Heart right ventricle (tissue), 16 donors: ENCODE measurements around the gene ATG16L2. TPM values are rescaled to one million over a fixed set of nuclear protein-coding genes. Genes with fewer than 3 reads are reported as not detected.

Experiments used
- ATAC-seq, 8 donors: fragments of 200-7000 bp; cut with Tn5 transposase; one replicate each; pipeline ENCODE4 v1.9.1; 2020; ENCODE audit warnings: mild to moderate bottlenecking in 8 of 8, moderate library complexity in 8 of 8, moderate number of reproducible peaks in 1 of 8
- DNase-seq, 2 donors: peaks; one replicate each; pipeline ENCODE4 v3.0.0-alpha.2; 2020
- H3K27ac ChIP-seq, 10 donors: fragments of 200-600 bp; sonication (generic) in 2 of 10; one replicate each; pipeline versions ENCODE4 v1.5.0 to v1.8.0; 2020 to 2022; ENCODE audit warnings: mild to moderate bottlenecking in 3 of 10
- H3K27me3 ChIP-seq, 7 donors: fragments of 200-600 bp; one replicate each; pipeline ENCODE4 v1.8.0; 2021 to 2022; ENCODE audit warnings: mild to moderate bottlenecking in 2 of 7
- H3K36me3 ChIP-seq, 9 donors: fragments of 200-600 bp; sonication (generic) in 1 of 9; one replicate each; pipeline versions ENCODE4 v1.5.0 to v1.8.0; 2020 to 2022; ENCODE audit warnings: mild to moderate bottlenecking in 2 of 9
- H3K4me1 ChIP-seq, 9 donors: fragments of 200-600 bp; sonication (generic) in 1 of 9; one replicate each; pipeline versions ENCODE4 v1.5.0 to v1.8.0; 2020 to 2022; ENCODE audit warnings: mild to moderate bottlenecking in 4 of 9
- H3K4me3 ChIP-seq, 10 donors: fragments of 200-600 bp; sonication (generic) in 2 of 10; one replicate each; pipeline versions ENCODE4 v1.5.0 to v1.8.0; 2020 to 2022; ENCODE audit warnings: mild to moderate bottlenecking in 7 of 10, moderate library complexity in 2 of 10
- H3K9me3 ChIP-seq, 11 donors: fragments of 200-600 bp in 10 of 11; sonication (generic) in 2 of 11; one replicate each; pipeline versions ENCODE4 v1.5.0 to v1.8.0; 2013 to 2022; ENCODE audit warnings: mild to moderate bottlenecking in 2 of 11, control low read depth in 1 of 11, moderate library complexity in 1 of 11
- CTCF ChIP-seq, 9 donors: fragments of 200-600 bp; sonication (generic) in 2 of 9; IDR thresholded peaks; one replicate each; pipeline versions ENCODE4 v1.5.0 to v1.8.0; 2021 to 2022; ENCODE audit warnings: antibody characterized with exemption in 9 of 9, mild to moderate bottlenecking in 5 of 9, moderate library complexity in 1 of 9
- WGBS, 2 donors: extraction: QIAGEN DNeasy Blood & Tissue Kit; methylation state at CpG; one replicate each; pipeline ENCODE4 v1.1.7; 2013; ENCODE audit warnings: inconsistent platforms in 1 of 2; 5-methylcytosine and 5-hydroxymethylcytosine counted together
- intact Hi-C, 10 donors: fragments of 100-400 bp; cut with DNase I; formaldehyde crosslinking; loops; one replicate each; pipeline versions ENCODE4 v1.11.1 to v1.14.2; 2022
- polyA plus RNA-seq, 2 donors: library from polyadenylated mRNA; stranded (reverse); fragments of 200-250 nt; gene quantifications; one replicate each; pipeline ENCODE4 v1.2.3, GENCODE V29; 2013
- total RNA-seq, 10 donors: library from RNA; stranded (reverse); fragmentation: NEBNext Ultra II Directional in 3 of 10; extraction: Animal tissue kit (Norgen Biotek cat#: 25700) in 3 of 10; gene quantifications; one replicate each; pipeline versions ENCODE4 v1.2.1 to v1.2.4, GENCODE V29; 2021 to 2023
- donor health status: Arrhythmogenic right ventricular cardiomyopathy.
- donor health status: ischemic (EF 13 %, LVEDD 7.1; RV severe dilation, severe dysfunction).
- donor health status: healthy with polysubstance abuse.
- donor health status: DM: no; HTN: yes; CAD: no.
- donor health status: DM: no; HTN: no; CAD: no.
- donor health status: ischemic (EF 25% LVEDD 6.9; RV normal size, moderate dysfunction).
- donor health status: ischemic (EF 25% LVEDD 5.7; RV mildly dilated, moderate dysfunction).
- donor health status: healthy.
- donor health status: DM: yes; HTN: yes; CAD: no.
- donor health status: Ischemic cardiomyopathy.
- donor health status: ischemic (EF 35%, LVEDD 5.7; RV mildly dilated, moderate dysfunction).
- donor health status: nonischemic (EF 11% LVEDD 7.7; RV severe dilation, severe dysfunction).
- donor health status: DM: yes; HTN: yes; CAD: no.
- donor health status: PGD.
- donor health status: ischemic (EF 29% LVEDD 5.4; RV normal size, mild dysfunction).
- donor health status: nonischemic (EF 23%, LVEDD 6.1; RV moderate dilation, normal function).

The ATG16L2 gene
- total and polyA plus RNA-seq, 12 donors, result 8.0 to 66.9 (median 12.3) TPM

- ATAC-seq (no peak), DNase-seq (no peak)
- Histone ChIP-seq H3K4me3 (no peak overlapping the region), H3K4me1 (peaks cover 3 to 44% (median 18%) of the 10 kb centered on the region in 9 donors), H3K9me3 (no peaks in the 10 kb centered on the region), H3K27me3 (no peaks in the 10 kb centered on the region), H3K36me3 (no peaks in the 10 kb centered on the region), H3K27ac (peak overlapping the region in 1 of 10 donors; percentile 73)
- no peak for TF ChIP-seq CTCF (IDR thresholded peaks at IDR 0.05)
- intact Hi-C loops, result loop anchor here in 1 of 10 donors (10.0 kb wide), 1 partner anchor 62 kb away; no protein-coding TSS in a partner anchor
- WGBS, 2 donors, result 88 to 94% methylated on average over 8 of the region's 8 CpGs
Measured at GRCh38 chr11:72786305-72787215, 27.7 kb upstream of the ATG16L2 start.

- H3K36me3 ChIP-seq, result no peaks in the 10 kb centered on the region
- peaks cover 3 to 40% (median 18%) of the 10 kb centered on the region in 9 donors for H3K4me1 ChIP-seq
- H3K9me3 ChIP-seq, result no peaks in the 10 kb centered on the region
- WGBS, 2 donors, result 68 to 69% methylated on average over 16 of the region's 16 CpGs
- no peaks in the 10 kb centered on the region for H3K27me3 ChIP-seq
- no peak overlapping the region for H3K4me3 ChIP-seq
- TF ChIP-seq CTCF (IDR thresholded peaks at IDR 0.05), result no peak
- ATAC-seq (peak in 3 of 8 donors; percentile 3 to 28 (median 19)), DNase-seq (no peak)
- H3K27ac ChIP-seq, result peak overlapping the region in 2 of 10 donors; percentile 10 to 73
- intact Hi-C loops, result loop anchor here in 2 of 10 donors (2.0 to 10.0 kb wide), 2 partner anchors 61 to 63 kb away; no protein-coding TSS in a partner anchor
Measured at GRCh38 chr11:72787216-72788104, 26.8 kb upstream of the ATG16L2 start.

- ATAC-seq (no peak), DNase-seq (no peak)
- Histone ChIP-seq H3K36me3 (no peaks in the 10 kb centered on the region), H3K9me3 (no peaks in the 10 kb centered on the region), H3K27ac (peak overlapping the region in 1 of 10 donors; percentile 73), H3K4me1 (peaks cover 6 to 48% (median 26%) of the 10 kb centered on the region in 9 donors), H3K4me3 (no peak overlapping the region), H3K27me3 (no peaks in the 10 kb centered on the region)
- intact Hi-C loops, result loop anchor here in 2 of 10 donors (2.0 to 10.0 kb wide), 2 partner anchors 61 to 63 kb away; no protein-coding TSS in a partner anchor
- WGBS, 2 donors, result 64 to 76% methylated on average over 7 of the region's 7 CpGs
- TF ChIP-seq CTCF (IDR thresholded peaks at IDR 0.05), result no peak
Measured at GRCh38 chr11:72788241-72788640, 26.0 kb upstream of the ATG16L2 start.
